Tibial artery (tissue), 4 donors: Measurements from ENCODE around the gene SCAPER.

Experiments used
- DNase-seq, 2 donors: peaks; one replicate each; pipeline ENCODE4 v3.0.0-alpha.2; 2019
- H3K27ac ChIP-seq, 2 donors: fragments of 200-600 bp; sonication (generic) in 1 of 2; 1 replicate in 1 of 2; 2 replicates in 1 of 2; pipeline ENCODE4 v1.5.1; 2018 to 2019; ENCODE audit warnings: mild to moderate bottlenecking in 1 of 2
- H3K27me3 ChIP-seq, 2 donors: fragments of 200-600 bp; sonication (generic) in 1 of 2; one replicate each; pipeline versions ENCODE4 v1.5.1 to v1.6.0; 2016 to 2019
- H3K36me3 ChIP-seq, 3 donors: fragments of 200-600 bp; sonication (generic) in 2 of 3; one replicate each; pipeline ENCODE4 v1.5.1; 2016 to 2019; ENCODE audit warnings: mild to moderate bottlenecking in 2 of 3
- H3K4me1 ChIP-seq, 4 donors: fragments of 200-600 bp; sonication (generic) in 2 of 4; 1 replicate in 3 of 4; 2 replicates in 1 of 4; pipeline ENCODE4 v1.5.1; 2016 to 2019
- H3K4me3 ChIP-seq, 2 donors: fragments of 200-600 bp; sonication (generic) in 1 of 2; 1 replicate in 1 of 2; 2 replicates in 1 of 2; pipeline ENCODE4 v1.5.1; 2018 to 2019; ENCODE audit warnings: mild to moderate bottlenecking in 2 of 2
- H3K9me3 ChIP-seq, 3 donors: fragments of 200-600 bp; sonication (generic) in 1 of 3; one replicate each; pipeline ENCODE4 v1.5.1; 2016 to 2019
- intact Hi-C: fragments of 100-400 bp; cut with DNase I; formaldehyde crosslinking; loops from one replicate; pipeline ENCODE4 v1.15.0; 2023; ENCODE audit warnings: low total_unique reads
- TF ChIP-seq, protein P1 (sequence below), 2 experiments: fragments of 200-600 bp in 1 of 2; fragments of 450-650 bp in 1 of 2; IDR thresholded peaks; one replicate each; pipeline ENCODE4 v1.5.1; 2017 to 2019; ENCODE audit warnings: antibody characterized with exemption in 2 of 2, mild to moderate bottlenecking in 1 of 2, moderate library complexity in 1 of 2

Gene SCAPER

DNA sequence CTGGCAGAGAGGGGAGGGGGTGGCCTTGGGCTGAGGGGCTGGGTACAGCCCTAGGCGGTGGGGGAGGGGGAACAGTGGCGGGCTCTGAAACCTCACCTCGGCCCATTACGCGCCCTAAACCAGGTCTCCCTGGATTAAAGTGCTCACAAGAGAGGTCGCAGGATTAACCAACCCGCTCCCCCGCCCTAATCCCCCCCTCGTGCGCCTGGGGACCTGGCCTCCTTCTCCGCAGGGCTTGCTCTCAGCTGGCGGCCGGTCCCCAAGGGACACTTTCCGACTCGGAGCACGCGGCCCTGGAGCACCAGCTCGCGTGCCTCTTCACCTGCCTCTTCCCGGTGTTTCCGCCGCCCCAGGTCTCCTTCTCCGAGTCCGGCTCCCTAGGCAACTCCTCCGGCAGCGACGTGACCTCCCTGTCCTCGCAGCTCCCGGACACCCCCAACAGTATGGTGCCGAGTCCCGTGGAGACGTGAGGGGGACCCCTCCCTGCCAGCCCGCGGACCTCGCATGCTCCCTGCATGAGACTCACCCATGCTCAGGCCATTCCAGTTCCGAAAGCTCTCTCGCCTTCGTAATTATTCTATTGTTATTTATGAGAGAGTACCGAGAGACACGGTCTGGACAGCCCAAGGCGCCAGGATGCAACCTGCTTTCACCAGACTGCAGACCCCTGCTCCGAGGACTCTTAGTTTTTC lies 563.6 kb downstream of the SCAPER start:
- H3K4me1 ChIP-seq, result peaks cover 3 to 68% (median 56%) of the 10 kb centered on the region in 4 donors
- no peaks in the 10 kb centered on the region for H3K9me3 ChIP-seq
- H3K27ac ChIP-seq, result no peak overlapping the region
- TF ChIP-seq, protein P1, sequence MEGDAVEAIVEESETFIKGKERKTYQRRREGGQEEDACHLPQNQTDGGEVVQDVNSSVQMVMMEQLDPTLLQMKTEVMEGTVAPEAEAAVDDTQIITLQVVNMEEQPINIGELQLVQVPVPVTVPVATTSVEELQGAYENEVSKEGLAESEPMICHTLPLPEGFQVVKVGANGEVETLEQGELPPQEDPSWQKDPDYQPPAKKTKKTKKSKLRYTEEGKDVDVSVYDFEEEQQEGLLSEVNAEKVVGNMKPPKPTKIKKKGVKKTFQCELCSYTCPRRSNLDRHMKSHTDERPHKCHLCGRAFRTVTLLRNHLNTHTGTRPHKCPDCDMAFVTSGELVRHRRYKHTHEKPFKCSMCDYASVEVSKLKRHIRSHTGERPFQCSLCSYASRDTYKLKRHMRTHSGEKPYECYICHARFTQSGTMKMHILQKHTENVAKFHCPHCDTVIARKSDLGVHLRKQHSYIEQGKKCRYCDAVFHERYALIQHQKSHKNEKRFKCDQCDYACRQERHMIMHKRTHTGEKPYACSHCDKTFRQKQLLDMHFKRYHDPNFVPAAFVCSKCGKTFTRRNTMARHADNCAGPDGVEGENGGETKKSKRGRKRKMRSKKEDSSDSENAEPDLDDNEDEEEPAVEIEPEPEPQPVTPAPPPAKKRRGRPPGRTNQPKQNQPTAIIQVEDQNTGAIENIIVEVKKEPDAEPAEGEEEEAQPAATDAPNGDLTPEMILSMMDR (IDR thresholded peaks at IDR 0.05), result no peak
- intact Hi-C loops, result no loop called here
- DNase-seq, result no peak
- H3K36me3 ChIP-seq, result no peaks in the 10 kb centered on the region
- peaks cover 29 to 100% of the 10 kb centered on the region in 2 donors for H3K27me3 ChIP-seq
- H3K4me3 ChIP-seq, result peak overlapping the region in 1 of 2 donors; percentile 50

DNA sequence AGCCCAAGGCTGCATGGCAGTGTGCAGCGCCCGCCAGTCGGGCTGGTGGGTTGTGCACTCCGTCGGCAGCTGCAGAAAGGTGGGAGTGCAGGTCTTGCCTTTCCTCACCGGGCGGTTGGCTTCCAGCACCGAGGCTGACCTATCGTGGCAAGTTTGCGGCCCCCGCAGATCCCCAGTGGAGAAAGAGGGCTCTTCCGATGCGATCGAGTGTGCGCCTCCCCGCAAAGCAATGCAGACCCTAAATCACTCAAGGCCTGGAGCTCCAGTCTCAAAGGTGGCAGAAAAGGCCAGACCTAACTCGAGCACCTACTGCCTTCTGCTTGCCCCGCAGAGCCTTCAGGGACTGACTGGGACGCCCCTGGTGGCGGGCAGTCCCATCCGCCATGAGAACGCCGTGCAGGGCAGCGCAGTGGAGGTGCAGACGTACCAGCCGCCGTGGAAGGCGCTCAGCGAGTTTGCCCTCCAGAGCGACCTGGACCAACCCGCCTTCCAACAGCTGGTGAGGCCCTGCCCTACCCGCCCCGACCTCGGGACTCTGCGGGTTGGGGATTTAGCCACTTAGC lies 564.3 kb downstream of the SCAPER start:
- intact Hi-C loops, result no loop called here
- Histone ChIP-seq H3K27ac (no peak overlapping the region), H3K4me3 (peak overlapping the region; percentile 38 to 50), H3K4me1 (peaks cover 3 to 68% (median 54%) of the 10 kb centered on the region in 4 donors), H3K27me3 (peaks cover 23 to 100% of the 10 kb centered on the region in 2 donors), H3K9me3 (no peaks in the 10 kb centered on the region), H3K36me3 (no peaks in the 10 kb centered on the region)
- DNase-seq, result no peak
- TF ChIP-seq, protein P1 (IDR thresholded peaks at IDR 0.05), result no peak

DNA sequence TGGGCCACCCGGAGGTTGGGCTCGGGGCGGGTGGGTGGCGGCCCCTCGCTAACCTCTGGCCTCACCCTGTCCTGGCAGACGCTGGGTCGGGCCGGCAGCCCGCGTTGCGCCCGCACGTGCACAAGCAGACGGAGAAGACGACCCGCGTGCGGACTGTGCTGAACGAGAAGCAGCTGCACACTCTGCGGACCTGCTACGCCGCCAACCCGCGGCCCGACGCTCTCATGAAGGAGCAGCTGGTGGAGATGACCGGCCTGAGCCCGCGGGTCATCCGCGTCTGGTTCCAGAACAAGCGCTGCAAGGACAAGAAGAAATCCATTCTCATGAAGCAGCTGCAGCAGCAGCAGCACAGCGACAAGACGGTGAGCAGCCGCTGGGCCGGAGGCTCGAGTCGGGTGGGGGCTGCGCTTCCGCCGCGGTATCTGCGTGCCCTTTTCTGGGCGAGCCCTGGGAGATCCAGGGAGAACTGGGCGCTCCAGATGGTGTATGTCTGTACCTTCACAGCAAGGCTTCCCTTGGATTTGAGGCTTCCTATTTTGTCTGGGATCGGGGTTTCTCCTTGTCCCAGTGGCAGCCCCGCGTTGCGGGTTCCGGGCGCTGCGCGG lies 564.8 kb downstream of the SCAPER start:
- Histone ChIP-seq H3K27me3 (peaks cover 20 to 100% of the 10 kb centered on the region in 2 donors), H3K4me1 (peaks cover 3 to 67% (median 55%) of the 10 kb centered on the region in 4 donors)

DNA sequence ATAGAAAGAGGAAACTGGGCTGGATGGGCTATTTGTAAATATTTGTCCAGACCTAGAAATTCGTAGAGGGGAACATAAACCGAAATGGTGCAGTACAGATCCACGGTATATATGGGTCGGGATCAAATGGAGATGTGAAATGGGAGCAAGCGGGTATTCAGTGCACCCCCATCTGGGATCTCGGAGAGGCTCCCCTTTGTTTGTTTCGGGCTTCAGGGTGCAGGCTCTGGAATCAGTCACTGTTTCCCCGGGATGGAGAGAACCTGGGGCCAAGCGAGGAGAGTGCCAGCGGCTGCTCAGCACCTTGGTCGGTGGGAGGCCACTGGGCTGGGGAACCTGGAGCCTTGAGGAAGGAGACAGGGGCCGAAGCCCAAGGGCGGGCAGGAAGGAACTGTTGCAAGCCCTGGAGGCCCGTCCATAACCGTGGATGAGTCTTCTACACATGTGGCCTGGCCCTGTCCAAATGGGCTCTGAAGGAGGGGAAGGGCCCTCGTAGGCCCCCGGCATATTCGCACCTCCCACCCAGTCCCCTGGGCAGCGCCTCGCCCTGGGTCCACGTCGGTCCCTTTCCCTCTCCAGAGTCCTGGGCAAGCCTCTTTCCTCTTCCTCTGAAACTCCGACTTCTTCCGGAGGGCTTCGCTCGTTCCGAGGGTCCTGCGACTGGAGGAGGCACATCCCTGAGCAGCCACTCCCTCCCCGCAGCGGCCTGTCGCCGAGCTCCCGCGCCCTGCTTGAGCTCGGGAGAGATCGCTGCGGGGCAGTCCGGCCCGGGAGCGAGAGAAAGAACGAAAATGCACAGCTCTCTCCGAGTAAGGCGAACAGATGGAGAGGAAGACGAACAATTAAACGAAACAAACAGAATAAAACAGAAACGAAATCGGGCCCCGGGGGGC lies 565.6 kb downstream of the SCAPER start:
- no peak for DNase-seq
- Histone ChIP-seq H3K27ac (no peak overlapping the region), H3K4me3 (peak overlapping the region; percentile 38 to 50), H3K4me1 (peaks cover 3 to 67% (median 55%) of the 10 kb centered on the region in 4 donors), H3K9me3 (no peaks in the 10 kb centered on the region), H3K27me3 (peaks cover 20 to 100% of the 10 kb centered on the region in 2 donors), H3K36me3 (no peaks in the 10 kb centered on the region)
- TF ChIP-seq, protein P1 (IDR thresholded peaks at IDR 0.05), result no peak
- intact Hi-C loops, result no loop called here

More for the DNA sequence above, 564.8 kb downstream of the SCAPER start:
- no peak overlapping the region for H3K27ac ChIP-seq
- peak overlapping the region; percentile 38 to 50 for H3K4me3 ChIP-seq
- intact Hi-C loops, result no loop called here
- TF ChIP-seq, protein P1 (IDR thresholded peaks at IDR 0.05), result no peak
- no peaks in the 10 kb centered on the region for H3K9me3 ChIP-seq
- H3K36me3 ChIP-seq, result no peaks in the 10 kb centered on the region
- DNase-seq, result peak in 1 of 2 donors; percentile 68
